ENCODE measurements around the gene QSOX2. TPM values are rescaled to one million over a fixed set of nuclear protein-coding genes. Genes with fewer than 3 reads are reported as not detected.

Gene QSOX2
- polyA plus RNA-seq, 2 of the 4 experiments (the other 2 are of a cell fraction): 22.3 to 30.2 TPM

DNA sequence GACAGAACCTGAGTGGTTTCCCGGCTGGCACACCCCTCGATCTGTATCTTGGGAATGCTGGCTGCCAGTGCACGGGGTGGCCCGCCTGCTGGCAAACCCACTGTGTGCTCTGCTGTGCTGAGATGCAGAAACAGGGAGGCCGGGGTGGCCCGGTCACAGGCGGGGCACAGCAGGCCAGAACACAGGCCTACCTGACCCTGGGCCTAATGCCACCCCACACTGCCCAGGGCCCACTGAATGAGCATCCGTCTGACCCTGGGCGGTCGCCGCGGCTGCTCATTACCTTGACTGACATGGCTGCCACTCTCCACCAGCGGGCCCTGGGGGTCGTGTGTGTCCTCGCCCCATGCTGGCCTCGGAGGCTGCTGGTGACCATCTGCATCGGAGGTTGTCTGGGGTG lies 14.2 kb upstream of the QSOX2 start:
- CTCF ChIA-PET: interaction anchor here (1.0 kb wide), 1 partner anchor 119 kb away, joined by 3 read pairs; no protein-coding TSS in a partner anchor
- no peaks in the 10 kb centered on the region for H3K9me3 ChIP-seq
- no peak for FAIRE-seq
- no peak overlapping the region for H3K4me3 ChIP-seq
- POLR2A ChIA-PET: no interaction called here
- no peak for ATAC-seq
- no peak for TF ChIP-seq RARB (CRISPR knock-in tag; IDR thresholded peaks at IDR 0.05)
- TF ChIP-seq, protein P1, sequence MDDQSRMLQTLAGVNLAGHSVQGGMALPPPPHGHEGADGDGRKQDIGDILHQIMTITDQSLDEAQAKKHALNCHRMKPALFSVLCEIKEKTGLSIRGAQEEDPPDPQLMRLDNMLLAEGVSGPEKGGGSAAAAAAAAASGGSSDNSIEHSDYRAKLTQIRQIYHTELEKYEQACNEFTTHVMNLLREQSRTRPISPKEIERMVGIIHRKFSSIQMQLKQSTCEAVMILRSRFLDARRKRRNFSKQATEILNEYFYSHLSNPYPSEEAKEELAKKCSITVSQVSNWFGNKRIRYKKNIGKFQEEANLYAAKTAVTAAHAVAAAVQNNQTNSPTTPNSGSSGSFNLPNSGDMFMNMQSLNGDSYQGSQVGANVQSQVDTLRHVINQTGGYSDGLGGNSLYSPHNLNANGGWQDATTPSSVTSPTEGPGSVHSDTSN (IDR thresholded peaks at IDR 0.05): no peak
- TF ChIP-seq, protein P2, sequence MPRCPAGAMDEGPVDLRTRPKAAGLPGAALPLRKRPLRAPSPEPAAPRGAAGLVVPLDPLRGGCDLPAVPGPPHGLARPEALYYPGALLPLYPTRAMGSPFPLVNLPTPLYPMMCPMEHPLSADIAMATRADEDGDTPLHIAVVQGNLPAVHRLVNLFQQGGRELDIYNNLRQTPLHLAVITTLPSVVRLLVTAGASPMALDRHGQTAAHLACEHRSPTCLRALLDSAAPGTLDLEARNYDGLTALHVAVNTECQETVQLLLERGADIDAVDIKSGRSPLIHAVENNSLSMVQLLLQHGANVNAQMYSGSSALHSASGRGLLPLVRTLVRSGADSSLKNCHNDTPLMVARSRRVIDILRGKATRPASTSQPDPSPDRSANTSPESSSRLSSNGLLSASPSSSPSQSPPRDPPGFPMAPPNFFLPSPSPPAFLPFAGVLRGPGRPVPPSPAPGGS (IDR thresholded peaks at IDR 0.05): no peak
- TF ChIP-seq, protein P3, sequence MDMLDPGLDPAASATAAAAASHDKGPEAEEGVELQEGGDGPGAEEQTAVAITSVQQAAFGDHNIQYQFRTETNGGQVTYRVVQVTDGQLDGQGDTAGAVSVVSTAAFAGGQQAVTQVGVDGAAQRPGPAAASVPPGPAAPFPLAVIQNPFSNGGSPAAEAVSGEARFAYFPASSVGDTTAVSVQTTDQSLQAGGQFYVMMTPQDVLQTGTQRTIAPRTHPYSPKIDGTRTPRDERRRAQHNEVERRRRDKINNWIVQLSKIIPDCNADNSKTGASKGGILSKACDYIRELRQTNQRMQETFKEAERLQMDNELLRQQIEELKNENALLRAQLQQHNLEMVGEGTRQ (IDR thresholded peaks at IDR 0.05): no peak
- no peak overlapping the region for H3K4me2 ChIP-seq
- no peak for DNase-seq (ENCODE audit: low read depth in 1 of 2, low spot score in 1 of 2)
- 83% methylated on average over 13 of the region's 17 CpGs for WGBS (ENCODE audit: missing lambda C conversion rate)
- H3K4me1 ChIP-seq: peaks cover 4% of the 10 kb centered on the region; the same call in 1 of the 3 replicates
- no peak overlapping the region for H3K27ac ChIP-seq

DNA sequence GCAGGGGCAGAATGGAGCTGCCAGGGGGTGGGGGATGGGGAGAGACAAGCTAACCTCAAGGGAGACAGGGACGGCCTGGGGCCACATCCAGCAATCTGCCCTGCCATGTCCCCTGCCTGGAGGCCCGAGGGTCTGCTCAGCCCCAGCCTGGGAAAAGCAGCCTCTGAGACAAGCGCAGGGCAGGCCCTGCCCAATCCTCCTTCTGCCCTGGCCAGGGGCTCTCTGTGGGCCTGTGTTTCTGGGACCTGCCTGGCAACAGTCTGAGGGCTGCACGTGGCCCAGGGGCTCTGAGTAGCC lies 13.9 kb upstream of the QSOX2 start:
- ChIA-PET CTCF (interaction anchor here (1.0 kb wide), 1 partner anchor 16 kb away, joined by 3 read pairs; no protein-coding TSS in a partner anchor), POLR2A (no interaction called here)
- TF ChIP-seq FOSL2 (IDR thresholded peaks at IDR 0.05) (no peak), FOSL2 (CRISPR knock-in tag; IDR thresholded peaks at IDR 0.05) (no peak), POLR2AphosphoS2 (conservative IDR thresholded peaks at IDR 0.05; ENCODE audit: low read length) (no peak), ESRRA (IDR thresholded peaks at IDR 0.05; ENCODE audit: borderline replicate concordance, low read length) (no peak)
- TF ChIP-seq, protein P3 (IDR thresholded peaks at IDR 0.05): no peak
- TF ChIP-seq, protein P4, sequence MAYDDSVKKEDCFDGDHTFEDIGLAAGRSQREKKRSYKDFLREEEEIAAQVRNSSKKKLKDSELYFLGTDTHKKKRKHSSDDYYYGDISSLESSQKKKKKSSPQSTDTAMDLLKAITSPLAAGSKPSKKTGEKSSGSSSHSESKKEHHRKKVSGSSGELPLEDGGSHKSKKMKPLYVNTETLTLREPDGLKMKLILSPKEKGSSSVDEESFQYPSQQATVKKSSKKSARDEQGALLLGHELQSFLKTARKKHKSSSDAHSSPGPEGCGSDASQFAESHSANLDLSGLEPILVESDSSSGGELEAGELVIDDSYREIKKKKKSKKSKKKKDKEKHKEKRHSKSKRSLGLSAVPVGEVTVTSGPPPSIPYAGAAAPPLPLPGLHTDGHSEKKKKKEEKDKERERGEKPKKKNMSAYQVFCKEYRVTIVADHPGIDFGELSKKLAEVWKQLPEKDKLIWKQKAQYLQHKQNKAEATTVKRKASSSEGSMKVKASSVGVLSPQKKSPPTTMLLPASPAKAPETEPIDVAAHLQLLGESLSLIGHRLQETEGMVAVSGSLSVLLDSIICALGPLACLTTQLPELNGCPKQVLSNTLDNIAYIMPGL (CRISPR knock-in tag; IDR thresholded peaks at IDR 0.05; ENCODE audit: borderline replicate concordance): no peak
- H3K4me3 ChIP-seq: no peak overlapping the region
- ATAC-seq (0 out of 6 replicates have a peak, but pooled peaks of 1 of the 2 experiments have one; percentile 5), FAIRE-seq (no peak), DNase-seq (ENCODE audit: low read depth in 1 of 2, low spot score in 1 of 2) (no peak)
- H3K4me1 ChIP-seq: peaks cover 4% of the 10 kb centered on the region; the same call in 1 of the 3 replicates
- no peak overlapping the region for H3K4me2 ChIP-seq
- 61% methylated on average over 4 of the region's 4 CpGs for WGBS (ENCODE audit: missing lambda C conversion rate)
- H3K9me3 ChIP-seq: no peaks in the 10 kb centered on the region
- no peak overlapping the region for H3K27ac ChIP-seq

DNA sequence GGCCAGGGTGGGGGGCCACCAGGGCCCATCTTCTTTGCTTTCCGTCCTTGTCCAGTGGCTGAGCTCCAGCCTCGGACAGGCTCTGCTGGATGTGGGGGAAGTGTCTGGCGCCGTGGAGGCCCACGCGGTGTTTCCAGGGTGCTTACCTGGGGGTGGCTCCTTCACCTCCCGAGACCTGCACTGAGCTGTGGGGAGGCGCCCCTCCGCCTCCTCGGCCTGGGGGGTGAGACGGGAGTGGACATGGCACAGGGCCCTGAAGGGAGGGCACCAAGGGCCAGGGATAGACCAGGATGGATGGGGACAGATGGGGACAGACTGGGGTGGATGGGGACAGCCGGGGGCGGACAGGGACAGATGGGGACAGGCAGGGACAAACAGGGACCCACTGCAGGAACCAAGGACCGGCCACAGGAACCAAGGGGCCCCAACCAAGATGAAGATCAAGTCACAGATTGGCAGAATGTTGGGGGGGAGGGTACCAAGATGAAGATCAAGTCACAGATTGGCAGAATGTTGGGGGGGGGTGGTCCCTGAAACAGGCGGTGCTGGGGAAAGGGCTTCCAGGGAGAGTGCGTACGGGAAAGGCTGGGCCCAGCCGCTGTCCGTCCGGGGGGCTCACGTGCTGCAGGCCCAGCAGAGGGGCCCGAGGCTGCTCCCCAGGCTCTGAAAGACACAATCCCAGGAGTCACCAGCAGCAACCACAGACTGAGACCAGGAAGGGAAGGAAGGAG lies 13.3 kb upstream of the QSOX2 start:
- no peak for FAIRE-seq
- POLR2A ChIA-PET: no interaction called here
- TF ChIP-seq, protein P5, sequence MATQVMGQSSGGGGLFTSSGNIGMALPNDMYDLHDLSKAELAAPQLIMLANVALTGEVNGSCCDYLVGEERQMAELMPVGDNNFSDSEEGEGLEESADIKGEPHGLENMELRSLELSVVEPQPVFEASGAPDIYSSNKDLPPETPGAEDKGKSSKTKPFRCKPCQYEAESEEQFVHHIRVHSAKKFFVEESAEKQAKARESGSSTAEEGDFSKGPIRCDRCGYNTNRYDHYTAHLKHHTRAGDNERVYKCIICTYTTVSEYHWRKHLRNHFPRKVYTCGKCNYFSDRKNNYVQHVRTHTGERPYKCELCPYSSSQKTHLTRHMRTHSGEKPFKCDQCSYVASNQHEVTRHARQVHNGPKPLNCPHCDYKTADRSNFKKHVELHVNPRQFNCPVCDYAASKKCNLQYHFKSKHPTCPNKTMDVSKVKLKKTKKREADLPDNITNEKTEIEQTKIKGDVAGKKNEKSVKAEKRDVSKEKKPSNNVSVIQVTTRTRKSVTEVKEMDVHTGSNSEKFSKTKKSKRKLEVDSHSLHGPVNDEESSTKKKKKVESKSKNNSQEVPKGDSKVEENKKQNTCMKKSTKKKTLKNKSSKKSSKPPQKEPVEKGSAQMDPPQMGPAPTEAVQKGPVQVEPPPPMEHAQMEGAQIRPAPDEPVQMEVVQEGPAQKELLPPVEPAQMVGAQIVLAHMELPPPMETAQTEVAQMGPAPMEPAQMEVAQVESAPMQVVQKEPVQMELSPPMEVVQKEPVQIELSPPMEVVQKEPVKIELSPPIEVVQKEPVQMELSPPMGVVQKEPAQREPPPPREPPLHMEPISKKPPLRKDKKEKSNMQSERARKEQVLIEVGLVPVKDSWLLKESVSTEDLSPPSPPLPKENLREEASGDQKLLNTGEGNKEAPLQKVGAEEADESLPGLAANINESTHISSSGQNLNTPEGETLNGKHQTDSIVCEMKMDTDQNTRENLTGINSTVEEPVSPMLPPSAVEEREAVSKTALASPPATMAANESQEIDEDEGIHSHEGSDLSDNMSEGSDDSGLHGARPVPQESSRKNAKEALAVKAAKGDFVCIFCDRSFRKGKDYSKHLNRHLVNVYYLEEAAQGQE (IDR thresholded peaks at IDR 0.05): no peak

More for the DNA sequence above, 13.3 kb upstream of the QSOX2 start:
- Histone ChIP-seq H3K4me2 (no peak overlapping the region), H3K9me3 (no peaks in the 10 kb centered on the region), H3K4me3 (no peak overlapping the region), H3K27ac (no peak overlapping the region), H3K4me1 (peaks cover 4% of the 10 kb centered on the region; the same call in 1 of the 3 replicates)
- DNase-seq (ENCODE audit: low read depth in 1 of 2, low spot score in 1 of 2): no peak
- no peak for ATAC-seq
- 73% methylated on average over 18 of the region's 22 CpGs for WGBS (ENCODE audit: missing lambda C conversion rate)
- CTCF ChIA-PET: interaction anchor here (1.0 to 3.5 kb wide), 3 partner anchors 16 to 25 kb away, joined by 3 to 23 read pairs (median 4); no protein-coding TSS in a partner anchor
